Measurements from ENCODE around the gene MLLT6. TPM values are rescaled to one million over a fixed set of nuclear protein-coding genes. Genes with fewer than 3 reads are reported as not detected.
A peak's percentile ranks its signal among the peaks of the same experiment; 100 is the strongest.

The MLLT6 gene
- total and polyA plus RNA-seq, 2 of the 13 experiments (the other 11 are each of a cell fraction or from before 2014, with no cell fraction given) = 50.7 to 69.5 TPM

DNA sequence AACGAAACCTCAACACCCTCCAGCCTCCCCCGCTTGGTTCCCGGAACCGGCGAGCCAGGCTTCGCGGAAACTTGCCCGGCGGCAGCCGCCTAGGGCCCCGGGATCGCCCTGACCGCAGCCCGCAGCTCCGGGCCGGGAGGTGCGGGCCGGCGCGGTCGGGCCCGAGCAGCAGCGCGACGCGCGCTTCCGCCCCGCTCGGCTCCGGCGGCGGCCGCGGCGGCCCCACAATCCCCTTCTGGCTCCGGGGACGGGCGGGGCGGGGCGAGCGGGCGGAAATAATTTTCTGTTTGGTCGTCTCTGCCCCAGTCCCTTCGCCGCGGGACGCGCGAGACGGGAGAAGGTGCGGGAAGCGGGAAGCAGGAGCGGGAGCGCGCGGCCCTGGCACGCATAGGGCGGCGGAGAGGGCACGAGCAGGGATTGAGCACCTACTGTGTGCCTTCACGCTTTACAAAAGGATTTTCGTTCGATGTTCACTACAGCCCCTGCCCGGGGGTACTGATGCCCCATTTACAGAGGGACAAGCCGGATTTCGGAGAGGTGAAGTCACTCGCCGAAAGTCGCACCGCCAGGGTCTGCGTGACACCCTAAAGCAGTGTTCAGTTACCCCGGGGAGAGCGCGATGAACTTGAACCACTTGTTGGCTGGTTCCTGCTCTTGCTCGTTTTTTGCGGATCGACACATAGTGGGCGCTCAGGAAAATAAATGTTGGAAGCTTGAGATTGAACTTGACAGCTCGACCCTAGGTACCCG, 2.7 kb upstream of the MLLT6 start (continued):
- TF ChIP-seq, protein P1, sequence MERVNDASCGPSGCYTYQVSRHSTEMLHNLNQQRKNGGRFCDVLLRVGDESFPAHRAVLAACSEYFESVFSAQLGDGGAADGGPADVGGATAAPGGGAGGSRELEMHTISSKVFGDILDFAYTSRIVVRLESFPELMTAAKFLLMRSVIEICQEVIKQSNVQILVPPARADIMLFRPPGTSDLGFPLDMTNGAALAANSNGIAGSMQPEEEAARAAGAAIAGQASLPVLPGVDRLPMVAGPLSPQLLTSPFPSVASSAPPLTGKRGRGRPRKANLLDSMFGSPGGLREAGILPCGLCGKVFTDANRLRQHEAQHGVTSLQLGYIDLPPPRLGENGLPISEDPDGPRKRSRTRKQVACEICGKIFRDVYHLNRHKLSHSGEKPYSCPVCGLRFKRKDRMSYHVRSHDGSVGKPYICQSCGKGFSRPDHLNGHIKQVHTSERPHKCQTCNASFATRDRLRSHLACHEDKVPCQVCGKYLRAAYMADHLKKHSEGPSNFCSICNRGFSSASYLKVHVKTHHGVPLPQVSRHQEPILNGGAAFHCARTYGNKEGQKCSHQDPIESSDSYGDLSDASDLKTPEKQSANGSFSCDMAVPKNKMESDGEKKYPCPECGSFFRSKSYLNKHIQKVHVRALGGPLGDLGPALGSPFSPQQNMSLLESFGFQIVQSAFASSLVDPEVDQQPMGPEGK (CRISPR knock-in tag; IDR thresholded peaks at IDR 0.05) = peak; percentile 86
- TF ChIP-seq PHF5A (CRISPR knock-in tag; IDR thresholded peaks at IDR 0.05; ENCODE audit: low read depth, unreplicated experiment) (peak; percentile 24), RARG (CRISPR knock-in tag; IDR thresholded peaks at IDR 0.05; ENCODE audit: low read depth) (no peak; the same call in 1 of the 2 replicates), ZNF543 (CRISPR knock-in tag; IDR thresholded peaks at IDR 0.05) (peak; percentile 51; the same call in 1 of the 2 replicates), RFX1 (IDR thresholded peaks at IDR 0.05) (no peak), FOXK1 (CRISPR knock-in tag; IDR thresholded peaks at IDR 0.05; ENCODE audit: borderline replicate concordance, low read depth) (peak; percentile 56; the same call in 1 of the 2 replicates), ZNF567 (CRISPR knock-in tag; IDR thresholded peaks at IDR 0.05; ENCODE audit: borderline replicate concordance) (no peak), EP300 (IDR thresholded peaks at IDR 0.05; ENCODE audit: low read depth in 2 of 2, low read length in 2 of 2) (peak in 1 of 2 experiments; percentile 7; a peak in 2 of 4 replicates), EP300 (CRISPR knock-in tag; IDR thresholded peaks at IDR 0.05; ENCODE audit: borderline replicate concordance) (peak; percentile 65; the same call in 1 of the 2 replicates), NFATC3 (CRISPR knock-in tag; IDR thresholded peaks at IDR 0.05) (no peak; the same call in 1 of the 2 replicates), ZNF607 (CRISPR knock-in tag; IDR thresholded peaks at IDR 0.05; ENCODE audit: borderline replicate concordance) (peak; percentile 31; the same call in 1 of the 2 replicates), ARID2 (CRISPR knock-in tag; IDR thresholded peaks at IDR 0.05; ENCODE audit: borderline replicate concordance) (no peak), ZNF883 (CRISPR knock-in tag; IDR thresholded peaks at IDR 0.05; ENCODE audit: not compliant biosample characterization) (peak; percentile 68), CENPX (CRISPR knock-in tag; IDR thresholded peaks at IDR 0.05) (no peak), FOXM1 (CRISPR knock-in tag; IDR thresholded peaks at IDR 0.05) (no peak; the same call in 1 of the 2 replicates)
- TF ChIP-seq, protein P2, sequence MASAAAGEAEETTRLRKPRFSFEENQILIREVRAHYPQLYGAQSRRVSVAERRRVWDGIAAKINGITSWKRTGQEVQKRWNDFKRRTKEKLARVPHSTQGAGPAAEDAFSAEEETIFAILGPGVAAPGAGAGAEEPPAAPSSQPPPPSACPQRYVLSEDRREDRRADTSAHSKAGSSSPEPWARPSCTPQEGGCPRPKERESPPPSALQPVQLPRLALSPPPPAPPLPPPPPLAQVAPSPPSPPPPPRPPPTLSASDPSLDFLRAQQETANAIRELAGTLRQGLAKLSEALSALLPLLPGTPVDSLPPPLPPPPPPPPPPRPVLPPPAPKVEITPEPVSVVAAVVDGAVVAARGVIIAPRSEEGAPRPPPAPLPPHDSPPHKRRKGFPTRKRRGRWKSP (CRISPR knock-in tag; IDR thresholded peaks at IDR 0.05) = no peak
- TF ChIP-seq, protein P3, sequence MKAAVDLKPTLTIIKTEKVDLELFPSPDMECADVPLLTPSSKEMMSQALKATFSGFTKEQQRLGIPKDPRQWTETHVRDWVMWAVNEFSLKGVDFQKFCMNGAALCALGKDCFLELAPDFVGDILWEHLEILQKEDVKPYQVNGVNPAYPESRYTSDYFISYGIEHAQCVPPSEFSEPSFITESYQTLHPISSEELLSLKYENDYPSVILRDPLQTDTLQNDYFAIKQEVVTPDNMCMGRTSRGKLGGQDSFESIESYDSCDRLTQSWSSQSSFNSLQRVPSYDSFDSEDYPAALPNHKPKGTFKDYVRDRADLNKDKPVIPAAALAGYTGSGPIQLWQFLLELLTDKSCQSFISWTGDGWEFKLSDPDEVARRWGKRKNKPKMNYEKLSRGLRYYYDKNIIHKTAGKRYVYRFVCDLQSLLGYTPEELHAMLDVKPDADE (CRISPR knock-in tag; IDR thresholded peaks at IDR 0.05) = no peak; the same call in 1 of the 2 replicates
- TF ChIP-seq, protein P4, sequence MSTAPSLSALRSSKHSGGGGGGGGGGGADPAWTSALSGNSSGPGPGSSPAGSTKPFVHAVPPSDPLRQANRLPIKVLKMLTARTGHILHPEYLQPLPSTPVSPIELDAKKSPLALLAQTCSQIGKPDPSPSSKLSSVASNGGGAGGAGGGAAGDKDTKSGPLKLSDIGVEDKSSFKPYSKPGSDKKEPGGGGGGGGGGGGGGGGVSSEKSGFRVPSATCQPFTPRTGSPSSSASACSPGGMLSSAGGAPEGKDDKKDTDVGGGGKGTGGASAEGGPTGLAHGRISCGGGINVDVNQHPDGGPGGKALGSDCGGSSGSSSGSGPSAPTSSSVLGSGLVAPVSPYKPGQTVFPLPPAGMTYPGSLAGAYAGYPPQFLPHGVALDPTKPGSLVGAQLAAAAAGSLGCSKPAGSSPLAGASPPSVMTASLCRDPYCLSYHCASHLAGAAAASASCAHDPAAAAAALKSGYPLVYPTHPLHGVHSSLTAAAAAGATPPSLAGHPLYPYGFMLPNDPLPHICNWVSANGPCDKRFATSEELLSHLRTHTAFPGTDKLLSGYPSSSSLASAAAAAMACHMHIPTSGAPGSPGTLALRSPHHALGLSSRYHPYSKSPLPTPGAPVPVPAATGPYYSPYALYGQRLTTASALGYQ (CRISPR knock-in tag; IDR thresholded peaks at IDR 0.05) = no peak
- TF ChIP-seq, protein P5, sequence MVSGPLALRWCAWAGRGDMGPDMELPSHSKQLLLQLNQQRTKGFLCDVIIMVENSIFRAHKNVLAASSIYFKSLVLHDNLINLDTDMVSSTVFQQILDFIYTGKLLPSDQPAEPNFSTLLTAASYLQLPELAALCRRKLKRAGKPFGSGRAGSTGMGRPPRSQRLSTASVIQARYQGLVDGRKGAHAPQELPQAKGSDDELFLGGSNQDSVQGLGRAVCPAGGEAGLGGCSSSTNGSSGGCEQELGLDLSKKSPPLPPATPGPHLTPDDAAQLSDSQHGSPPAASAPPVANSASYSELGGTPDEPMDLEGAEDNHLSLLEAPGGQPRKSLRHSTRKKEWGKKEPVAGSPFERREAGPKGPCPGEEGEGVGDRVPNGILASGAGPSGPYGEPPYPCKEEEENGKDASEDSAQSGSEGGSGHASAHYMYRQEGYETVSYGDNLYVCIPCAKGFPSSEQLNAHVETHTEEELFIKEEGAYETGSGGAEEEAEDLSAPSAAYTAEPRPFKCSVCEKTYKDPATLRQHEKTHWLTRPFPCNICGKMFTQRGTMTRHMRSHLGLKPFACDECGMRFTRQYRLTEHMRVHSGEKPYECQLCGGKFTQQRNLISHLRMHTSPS (CRISPR knock-in tag; IDR thresholded peaks at IDR 0.05; ENCODE audit: low read depth) = peak; percentile 89
- TF ChIP-seq, protein P6, sequence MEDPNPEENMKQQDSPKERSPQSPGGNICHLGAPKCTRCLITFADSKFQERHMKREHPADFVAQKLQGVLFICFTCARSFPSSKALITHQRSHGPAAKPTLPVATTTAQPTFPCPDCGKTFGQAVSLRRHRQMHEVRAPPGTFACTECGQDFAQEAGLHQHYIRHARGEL (CRISPR knock-in tag; IDR thresholded peaks at IDR 0.05) = peak; percentile 37; the same call in 1 of the 2 replicates

All from HepG2 (cell line).